Ovary (tissue), 3 donors: ENCODE results near the gene ERF.

ENCODE experiments used
- EP300 ChIP-seq: sonication (generic); formaldehyde crosslinking; IDR thresholded peaks from one replicate; pipeline ENCODE4 v1.6.1; 2017; ENCODE audit warnings: antibody characterized with exemption
- POLR2A ChIP-seq: fragments of 450-650 bp; IDR thresholded peaks from one replicate; pipeline ENCODE4 v1.6.1; 2017; ENCODE audit warnings: antibody characterized with exemption, mild to moderate bottlenecking, moderate library complexity
- TF ChIP-seq, protein P1 (sequence below), 3 donors: fragments of 450-650 bp in 2 of 3; fragments of 200-600 bp in 1 of 3; IDR thresholded peaks; one replicate each; pipeline versions ENCODE4 v1.5.1 to v1.8.0; 2016 to 2022; ENCODE audit warnings: antibody characterized with exemption in 3 of 3, mild to moderate bottlenecking in 1 of 3
- donor health status: DM: no; HTN: no; CAD: no.

DNA sequence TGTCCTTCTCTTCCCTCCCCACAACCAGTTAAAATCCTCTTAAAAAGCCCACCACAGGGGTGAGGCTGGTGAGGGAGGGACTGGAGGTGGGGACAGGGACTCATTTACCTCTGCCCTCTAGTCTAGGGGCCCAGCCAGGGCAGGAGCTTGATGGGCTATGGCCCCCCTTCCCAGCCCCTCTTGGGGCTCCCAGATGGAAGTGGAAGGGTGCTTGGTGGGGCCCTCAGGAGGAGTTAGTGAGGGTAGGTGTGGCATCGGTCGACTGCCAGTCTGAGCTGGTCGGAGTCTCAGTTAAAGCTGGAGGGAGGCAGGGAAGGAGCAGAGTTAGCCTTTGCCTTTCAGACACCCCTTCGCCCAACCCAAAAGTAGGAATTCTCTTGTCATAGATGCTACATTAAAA lies 24.4 kb downstream of the ERF start:
- TF ChIP-seq, protein P1, sequence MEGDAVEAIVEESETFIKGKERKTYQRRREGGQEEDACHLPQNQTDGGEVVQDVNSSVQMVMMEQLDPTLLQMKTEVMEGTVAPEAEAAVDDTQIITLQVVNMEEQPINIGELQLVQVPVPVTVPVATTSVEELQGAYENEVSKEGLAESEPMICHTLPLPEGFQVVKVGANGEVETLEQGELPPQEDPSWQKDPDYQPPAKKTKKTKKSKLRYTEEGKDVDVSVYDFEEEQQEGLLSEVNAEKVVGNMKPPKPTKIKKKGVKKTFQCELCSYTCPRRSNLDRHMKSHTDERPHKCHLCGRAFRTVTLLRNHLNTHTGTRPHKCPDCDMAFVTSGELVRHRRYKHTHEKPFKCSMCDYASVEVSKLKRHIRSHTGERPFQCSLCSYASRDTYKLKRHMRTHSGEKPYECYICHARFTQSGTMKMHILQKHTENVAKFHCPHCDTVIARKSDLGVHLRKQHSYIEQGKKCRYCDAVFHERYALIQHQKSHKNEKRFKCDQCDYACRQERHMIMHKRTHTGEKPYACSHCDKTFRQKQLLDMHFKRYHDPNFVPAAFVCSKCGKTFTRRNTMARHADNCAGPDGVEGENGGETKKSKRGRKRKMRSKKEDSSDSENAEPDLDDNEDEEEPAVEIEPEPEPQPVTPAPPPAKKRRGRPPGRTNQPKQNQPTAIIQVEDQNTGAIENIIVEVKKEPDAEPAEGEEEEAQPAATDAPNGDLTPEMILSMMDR (IDR thresholded peaks at IDR 0.05): no peak
- TF ChIP-seq POLR2A (no peak), EP300 (no peak)
